ENCODE measurements around the gene GJA3. TPM values are rescaled to one million over a fixed set of nuclear protein-coding genes. Genes with fewer than 3 reads are reported as not detected.

Gene GJA3
- total and polyA plus RNA-seq, 2 donors (not counting 1 experiment from before 2014, with no cell fraction given): 0.33 to 0.44 TPM

DNA sequence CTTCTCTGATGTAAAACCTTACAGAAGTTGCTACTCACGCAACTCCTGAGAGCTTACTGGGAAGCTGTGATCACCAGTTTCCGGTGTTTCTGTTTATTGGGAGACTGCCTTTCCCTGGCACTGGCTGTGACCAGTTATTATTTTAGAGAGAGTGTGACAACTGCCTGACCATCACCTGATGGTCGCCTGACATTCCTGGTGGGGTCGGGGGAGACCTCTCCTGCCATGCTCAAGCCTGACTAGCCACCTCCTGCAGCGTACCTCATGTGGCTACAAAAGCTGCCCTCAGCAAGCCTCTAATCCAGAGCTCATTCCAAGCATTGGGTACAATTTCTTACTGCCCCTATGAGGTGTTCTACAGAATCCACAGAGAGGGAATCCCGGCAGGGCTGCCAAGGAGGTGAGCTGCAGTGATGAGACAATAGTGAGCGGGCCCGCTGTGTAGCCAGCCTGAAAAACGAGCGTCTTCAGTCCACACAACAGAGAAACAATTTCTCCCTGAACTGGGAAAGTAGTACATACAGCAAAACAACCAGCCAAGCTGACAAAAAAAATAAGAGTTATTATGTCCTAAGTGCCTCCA, 28.7 kb downstream of the GJA3 start:
- H2AFZ ChIP-seq (ENCODE audit: low read length): no peak overlapping the region
- H3K4me3 ChIP-seq (replicated peaks in 1 of 4; ENCODE audit: control extremely low read depth in 1 of 4, insufficient read depth in 1 of 4, low read depth in 3 of 4, low read length in 4 of 4): no peak overlapping the region
- DNase-seq (ENCODE audit: low read depth in 2 of 2): no peak
- H3K9me3 ChIP-seq (ENCODE audit: control insufficient read depth, insufficient read depth, low read depth, low read length): no peaks in the 10 kb centered on the region
- no peaks in the 10 kb centered on the region for H3K4me1 ChIP-seq (ENCODE audit: control insufficient read depth, extremely low read depth, insufficient read depth, low read length)
- H3K36me3 ChIP-seq (ENCODE audit: control insufficient read depth, insufficient read depth, low read length): no peaks in the 10 kb centered on the region
- no peak for TF ChIP-seq EZH2 (IDR thresholded peaks at IDR 0.05; ENCODE audit: low read length, missing control alignments)
- TF ChIP-seq, protein P1, sequence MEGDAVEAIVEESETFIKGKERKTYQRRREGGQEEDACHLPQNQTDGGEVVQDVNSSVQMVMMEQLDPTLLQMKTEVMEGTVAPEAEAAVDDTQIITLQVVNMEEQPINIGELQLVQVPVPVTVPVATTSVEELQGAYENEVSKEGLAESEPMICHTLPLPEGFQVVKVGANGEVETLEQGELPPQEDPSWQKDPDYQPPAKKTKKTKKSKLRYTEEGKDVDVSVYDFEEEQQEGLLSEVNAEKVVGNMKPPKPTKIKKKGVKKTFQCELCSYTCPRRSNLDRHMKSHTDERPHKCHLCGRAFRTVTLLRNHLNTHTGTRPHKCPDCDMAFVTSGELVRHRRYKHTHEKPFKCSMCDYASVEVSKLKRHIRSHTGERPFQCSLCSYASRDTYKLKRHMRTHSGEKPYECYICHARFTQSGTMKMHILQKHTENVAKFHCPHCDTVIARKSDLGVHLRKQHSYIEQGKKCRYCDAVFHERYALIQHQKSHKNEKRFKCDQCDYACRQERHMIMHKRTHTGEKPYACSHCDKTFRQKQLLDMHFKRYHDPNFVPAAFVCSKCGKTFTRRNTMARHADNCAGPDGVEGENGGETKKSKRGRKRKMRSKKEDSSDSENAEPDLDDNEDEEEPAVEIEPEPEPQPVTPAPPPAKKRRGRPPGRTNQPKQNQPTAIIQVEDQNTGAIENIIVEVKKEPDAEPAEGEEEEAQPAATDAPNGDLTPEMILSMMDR (conservative IDR thresholded peaks at IDR 0.05 in 1 of 2, IDR thresholded peaks at IDR 0.05 in 1 of 2; ENCODE audit: low read depth in 1 of 2, low read length in 2 of 2): no peak
- no peak overlapping the region for H3K27ac ChIP-seq (ENCODE audit: insufficient read depth, low read length)
- no peak overlapping the region for H3K4me2 ChIP-seq (ENCODE audit: extremely low read depth, insufficient read depth, low read length)
- H4K20me1 ChIP-seq (ENCODE audit: control insufficient read depth, extremely low read depth, insufficient read depth, low read length): no peaks in the 10 kb centered on the region
- H3K79me2 ChIP-seq (ENCODE audit: control insufficient read depth, insufficient read depth, low read length): no peaks in the 10 kb centered on the region
- no peak overlapping the region for H3K9ac ChIP-seq (ENCODE audit: insufficient read depth, low read length)
- no peaks in the 10 kb centered on the region for H3K27me3 ChIP-seq (ENCODE audit: control insufficient read depth, insufficient read depth, low read length)

DNA sequence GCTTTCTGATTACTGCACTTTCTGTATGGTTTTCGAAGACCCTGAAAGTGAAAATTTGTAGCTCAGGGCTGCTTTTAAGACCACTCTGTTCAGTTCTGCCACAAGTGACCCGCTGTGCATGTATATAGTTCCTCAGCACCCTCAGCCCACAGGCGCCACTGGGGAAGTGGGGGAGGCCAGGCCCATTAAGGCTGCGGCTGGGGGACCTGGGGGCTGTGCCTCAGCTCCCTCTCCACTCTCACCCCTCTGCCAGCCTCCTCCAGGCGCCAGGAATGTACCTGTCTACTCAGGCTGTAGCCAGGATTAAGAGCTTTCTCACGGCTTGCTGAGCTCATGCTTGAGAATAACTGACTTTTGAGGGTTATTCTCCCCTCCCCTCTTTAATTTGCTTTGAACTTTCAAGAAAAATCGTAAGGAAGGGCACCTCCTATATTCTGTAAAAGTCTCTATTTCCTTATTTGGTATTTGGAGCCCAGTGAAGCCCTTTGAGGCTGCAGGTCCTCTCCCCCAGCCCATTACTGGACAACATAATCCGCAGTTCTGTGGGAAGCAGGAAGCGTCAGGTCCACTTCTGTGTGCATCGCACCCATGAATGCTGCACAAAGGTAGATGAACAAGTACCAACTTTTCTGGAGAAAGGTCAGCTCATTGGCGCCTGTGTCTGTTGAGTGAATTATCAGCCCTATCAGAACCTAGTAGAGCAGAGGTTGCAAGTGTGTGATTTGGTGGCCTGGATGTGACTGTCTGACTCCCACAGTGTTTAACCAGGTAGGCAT, 29.6 kb downstream of the GJA3 start:
- H3K27ac ChIP-seq (ENCODE audit: insufficient read depth, low read length): no peak overlapping the region
- H3K9me3 ChIP-seq (ENCODE audit: control insufficient read depth, insufficient read depth, low read depth, low read length): no peaks in the 10 kb centered on the region
- H3K4me1 ChIP-seq (ENCODE audit: control insufficient read depth, extremely low read depth, insufficient read depth, low read length): peaks cover 3% of the 10 kb centered on the region
- no peak for DNase-seq (ENCODE audit: low read depth in 2 of 2)
- H4K20me1 ChIP-seq (ENCODE audit: control insufficient read depth, extremely low read depth, insufficient read depth, low read length): no peaks in the 10 kb centered on the region
- no peaks in the 10 kb centered on the region for H3K27me3 ChIP-seq (ENCODE audit: control insufficient read depth, insufficient read depth, low read length)
- no peaks in the 10 kb centered on the region for H3K36me3 ChIP-seq (ENCODE audit: control insufficient read depth, insufficient read depth, low read length)
- TF ChIP-seq, protein P1 (conservative IDR thresholded peaks at IDR 0.05 in 1 of 2, IDR thresholded peaks at IDR 0.05 in 1 of 2; ENCODE audit: low read depth in 1 of 2, low read length in 2 of 2): no peak
- no peak for TF ChIP-seq EZH2 (IDR thresholded peaks at IDR 0.05; ENCODE audit: low read length, missing control alignments)
- no peak overlapping the region for H3K4me3 ChIP-seq (replicated peaks in 1 of 4; ENCODE audit: control extremely low read depth in 1 of 4, insufficient read depth in 1 of 4, low read depth in 3 of 4, low read length in 4 of 4)
- H3K79me2 ChIP-seq (ENCODE audit: control insufficient read depth, insufficient read depth, low read length): no peaks in the 10 kb centered on the region
- H2AFZ ChIP-seq (ENCODE audit: low read length): no peak overlapping the region
- no peak overlapping the region for H3K9ac ChIP-seq (ENCODE audit: insufficient read depth, low read length)
- H3K4me2 ChIP-seq (ENCODE audit: extremely low read depth, insufficient read depth, low read length): no peak overlapping the region

DNA sequence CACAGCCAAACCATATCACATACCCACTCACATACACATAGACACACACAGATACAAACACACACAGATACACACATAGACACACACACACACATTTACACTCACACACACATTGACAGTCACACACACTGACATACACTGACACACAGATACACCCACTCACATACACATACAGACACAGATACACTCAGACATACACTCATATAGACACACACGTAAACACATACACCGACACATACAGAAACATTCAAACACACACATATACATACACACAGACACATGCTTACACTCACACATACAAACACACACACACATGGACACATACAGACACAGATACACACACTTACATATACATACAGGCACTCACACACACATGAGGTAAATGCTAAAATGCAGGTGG, 30.2 kb downstream of the GJA3 start:
- Histone ChIP-seq H4K20me1 (ENCODE audit: control insufficient read depth, extremely low read depth, insufficient read depth, low read length) (no peaks in the 10 kb centered on the region), H3K27me3 (ENCODE audit: control insufficient read depth, insufficient read depth, low read length) (no peaks in the 10 kb centered on the region), H3K9ac (ENCODE audit: insufficient read depth, low read length) (no peak overlapping the region), H3K9me3 (ENCODE audit: control insufficient read depth, insufficient read depth, low read depth, low read length) (no peaks in the 10 kb centered on the region), H2AFZ (ENCODE audit: low read length) (no peak overlapping the region), H3K27ac (ENCODE audit: insufficient read depth, low read length) (no peak overlapping the region), H3K4me1 (ENCODE audit: control insufficient read depth, extremely low read depth, insufficient read depth, low read length) (peaks cover 4% of the 10 kb centered on the region), H3K4me2 (ENCODE audit: extremely low read depth, insufficient read depth, low read length) (no peak overlapping the region), H3K4me3 (replicated peaks in 1 of 4; ENCODE audit: control extremely low read depth in 1 of 4, insufficient read depth in 1 of 4, low read depth in 3 of 4, low read length in 4 of 4) (no peak overlapping the region), H3K36me3 (ENCODE audit: control insufficient read depth, insufficient read depth, low read length) (no peaks in the 10 kb centered on the region), H3K79me2 (ENCODE audit: control insufficient read depth, insufficient read depth, low read length) (no peaks in the 10 kb centered on the region)
- no peak for DNase-seq (ENCODE audit: low read depth in 2 of 2)
- TF ChIP-seq EZH2 (IDR thresholded peaks at IDR 0.05; ENCODE audit: low read length, missing control alignments): no peak
- TF ChIP-seq, protein P1 (conservative IDR thresholded peaks at IDR 0.05 in 1 of 2, IDR thresholded peaks at IDR 0.05 in 1 of 2; ENCODE audit: low read depth in 1 of 2, low read length in 2 of 2): no peak
